IMR-90 (cell line): ENCODE measurements around the gene NUP58. TPM values are rescaled to one million over a fixed set of nuclear protein-coding genes. Genes with fewer than 3 reads are reported as not detected.
A peak's percentile ranks its signal among the peaks of the same experiment; 100 is the strongest.

Experiments
- ATAC-seq: fragments of 200-7000 bp; cut with Tn5 transposase; 2 replicates; pipeline ENCODE4 v1.9.1; 2020; ENCODE audit warnings: low read depth, mild to moderate bottlenecking, moderate library complexity
- BruUV-seq: library from RNA; stranded (reverse); fragments of 400-500 nt; replicated peaks from 2 replicates; lab custom pipeline; 2021; lab: Mats Ljungman, UMichigan
- CTCF ChIA-PET: fragments of 300-600 bp; formaldehyde crosslinking; extraction: SDS; loops from one replicate; lab custom pipeline; 2021; ENCODE audit warnings: antibody characterized with exemption; lab: Yijun Ruan, JAX
- POLR2A ChIA-PET: fragments of 300-600 bp; sonication (Branson Sonifier 250); formaldehyde crosslinking; loops from one replicate; lab custom pipeline; 2022; ENCODE audit warnings: antibody characterized with exemption; ENCODE audit not compliant: unreplicated experiment; lab: Charles Lee
- DNase-seq: peaks from one replicate; pipeline ENCODE4 v3.0.0; 2013
- H2AFZ ChIP-seq: replicated peaks from 2 replicates; pipeline ENCODE3; 2013; ENCODE audit warnings: low read length, mild to moderate bottlenecking; ENCODE audit not compliant: poor library complexity
- H2AK5ac ChIP-seq: 2 replicates; pipeline ENCODE4 v1.6.1; 2013; ENCODE audit warnings: low read depth, low read length, inconsistent platforms
- H2AK9ac ChIP-seq: replicated peaks from 2 replicates; pipeline ENCODE3; 2013; ENCODE audit warnings: mild to moderate bottlenecking, low read depth, low read length, moderate library complexity; ENCODE audit not compliant: poor library complexity
- H2BK120ac ChIP-seq: 2 replicates; pipeline ENCODE4 v1.6.1; 2013; ENCODE audit warnings: low read depth, low read length, inconsistent platforms
- H2BK15ac ChIP-seq: 3 replicates; pipeline ENCODE4 v1.6.1; 2013; ENCODE audit warnings: low read depth, low read length, inconsistent platforms
- H2BK20ac ChIP-seq: 2 replicates; pipeline ENCODE4 v1.6.1; 2013; ENCODE audit warnings: low read depth, mild to moderate bottlenecking, inconsistent platforms, low read length, moderate library complexity
- H2BK5ac ChIP-seq: 2 replicates; pipeline ENCODE4 v1.6.1; 2013; ENCODE audit warnings: mild to moderate bottlenecking, low read depth, low read length, inconsistent platforms; ENCODE audit not compliant: poor library complexity, severe bottlenecking
- H3K14ac ChIP-seq: replicated peaks from 2 replicates; pipeline ENCODE4 v1.6.1; 2013; ENCODE audit warnings: low read depth, low read length, inconsistent platforms
- H3K18ac ChIP-seq: 2 replicates; pipeline ENCODE4 v1.6.1; 2013; ENCODE audit warnings: low read depth, low read length, control low read depth
- H3K23ac ChIP-seq: 2 replicates; pipeline ENCODE4 v1.6.1; 2013; ENCODE audit warnings: low read depth, low read length, inconsistent platforms
- H3K27ac ChIP-seq: 2 replicates; pipeline ENCODE4 v1.5.1; 2013; ENCODE audit warnings: mild to moderate bottlenecking, control low read depth, low read length; ENCODE audit not compliant: insufficient read depth
- H3K27me3 ChIP-seq: 2 replicates; pipeline ENCODE4 v1.6.1; 2013; ENCODE audit warnings: low read length; ENCODE audit not compliant: control insufficient read depth, insufficient read depth
- H3K36me3 ChIP-seq: 2 replicates; pipeline ENCODE4 v1.6.1; 2013; ENCODE audit warnings: low read length, mixed read lengths; ENCODE audit not compliant: control insufficient read depth, insufficient read depth
- H3K4ac ChIP-seq: 2 replicates; pipeline ENCODE4 v1.6.1; 2013; ENCODE audit warnings: low read depth, low read length, inconsistent platforms
- H3K4me1 ChIP-seq: 2 replicates; pipeline ENCODE4 v1.6.1; 2013; ENCODE audit warnings: low read length, mixed read lengths; ENCODE audit not compliant: control insufficient read depth, insufficient read depth
- H3K4me2 ChIP-seq: 2 replicates; pipeline ENCODE4 v1.6.1; 2013; ENCODE audit warnings: low read depth, mild to moderate bottlenecking, control low read depth, low read length, moderate library complexity
- H3K4me3 ChIP-seq: 2 replicates; pipeline ENCODE4 v1.5.1; 2013; ENCODE audit warnings: low read depth, mild to moderate bottlenecking, control low read depth, low read length, moderate library complexity; ENCODE audit not compliant: insufficient read depth
- H3K56ac ChIP-seq: 2 replicates; pipeline ENCODE4 v1.6.1; 2013; ENCODE audit warnings: low read length, inconsistent platforms; ENCODE audit not compliant: insufficient read depth; ENCODE audit errors: extremely low read depth
- H3K79me1 ChIP-seq, 2 experiments: 2 replicates each; pipeline ENCODE4 v1.6.1; 2013; ENCODE audit warnings: low read length in 2 of 2, inconsistent platforms in 1 of 2, low read depth in 1 of 2
- H3K9ac ChIP-seq: 2 replicates; pipeline ENCODE4 v1.6.1; 2013; ENCODE audit warnings: low read depth, low read length, control low read depth
- H3K9me1 ChIP-seq: 2 replicates; pipeline ENCODE4 v1.6.1; 2013; ENCODE audit warnings: low read length, inconsistent platforms; ENCODE audit not compliant: insufficient read depth
- H3K9me3 ChIP-seq: 2 replicates; pipeline ENCODE4 v1.6.1; 2013; ENCODE audit warnings: low read length; ENCODE audit not compliant: control insufficient read depth, insufficient read depth
- H4K20me1 ChIP-seq: 2 replicates; pipeline ENCODE4 v1.6.1; 2013; ENCODE audit warnings: low read length, inconsistent platforms; ENCODE audit not compliant: insufficient read depth
- H4K5ac ChIP-seq: 2 replicates; pipeline ENCODE4 v1.6.1; 2013; ENCODE audit warnings: mild to moderate bottlenecking, low read depth, low read length, control low read depth
- H4K8ac ChIP-seq, 2 experiments: 2 replicates each; pipeline ENCODE4 v1.6.1; 2013; ENCODE audit warnings: low read depth in 2 of 2, low read length in 2 of 2, control low read depth in 1 of 2, inconsistent platforms in 1 of 2
- H4K91ac ChIP-seq: 2 replicates; pipeline ENCODE4 v1.6.1; 2013; ENCODE audit warnings: low read depth, low read length, inconsistent platforms; ENCODE audit not compliant: insufficient read depth
- CEBPB ChIP-seq: IDR thresholded peaks from 2 replicates; pipeline ENCODE4 v1.6.1; 2012; ENCODE audit warnings: low read depth, low read length, improper control_type of control experiment
- CHD1 ChIP-seq: IDR thresholded peaks from 2 replicates; pipeline ENCODE4 v1.6.1; 2012; ENCODE audit warnings: low read depth, low read length, improper control_type of control experiment
- MAFK ChIP-seq: IDR thresholded peaks from 2 replicates; pipeline ENCODE4 v1.6.1; 2012; ENCODE audit warnings: low read depth, low read length, improper control_type of control experiment
- MAZ ChIP-seq: IDR thresholded peaks from 2 replicates; pipeline ENCODE4 v1.6.1; 2012; ENCODE audit warnings: low read depth, mild to moderate bottlenecking, low read length, improper control_type of control experiment, moderate library complexity, borderline replicate concordance
- POLR2A ChIP-seq: IDR thresholded peaks from 2 replicates; pipeline ENCODE4 v1.6.1; 2012; ENCODE audit warnings: mild to moderate bottlenecking, low read depth, low read length
- RAD21 ChIP-seq: IDR thresholded peaks from 2 replicates; pipeline ENCODE4 v1.6.1; 2012; ENCODE audit warnings: low read length, improper control_type of control experiment
- SMC3 ChIP-seq: fragments of 150-350 bp; IDR thresholded peaks from 2 replicates; pipeline ENCODE4 v1.6.1; 2016; ENCODE audit warnings: low read depth, mild to moderate bottlenecking, antibody characterized with exemption, low read length, moderate library complexity
- WGBS, 2 experiments: methylation state at CpG; one replicate each; pipeline versions ENCODE4 v1.1.5 to v1.1.7; 2013; ENCODE audit warnings: missing lambda C conversion rate in 2 of 2; ENCODE audit not compliant: insufficient read length in 1 of 2; ENCODE audit errors: extremely low coverage in 2 of 2; 5-methylcytosine and 5-hydroxymethylcytosine counted together
- dilution Hi-C: fragments of 300-500 bp; cut with HindIII; formaldehyde crosslinking; loops from one replicate; pipeline ENCODE4 v1.14.3; 2018; ENCODE audit warnings: low sequenced_read_pairs; ENCODE audit not compliant: unreplicated experiment
- in situ Hi-C: fragments of 300-500 bp; cut with MboI; formaldehyde crosslinking; loops from 3 replicates; pipeline ENCODE4 v1.14.3; 2019; ENCODE audit warnings: low sequenced_read_pairs, inconsistent platforms, mixed read lengths
- intact Hi-C: fragments of 100-400 bp; cut with micrococcal nuclease; formaldehyde crosslinking; loops from 2 replicates; pipeline ENCODE4 v1.10.0; 2022
- polyA plus RNA-seq, 3 experiments: library from polyadenylated mRNA; depleted of rRNA; stranded (reverse); fragments of >200 nt; gene quantifications; 2 replicates each; pipeline ENCODE4 v1.2.3, GENCODE V29; 2012; ENCODE audit warnings: low replicate concordance in 1 of 3
- total RNA-seq: library from RNA; depleted of rRNA; stranded (reverse); fragments of >200 nt; gene quantifications from 2 replicates; pipeline ENCODE4 v1.2.3, GENCODE V29; 2012
- TF ChIP-seq, protein P1 (sequence below): conservative IDR thresholded peaks from 2 replicates; pipeline ENCODE4 v1.5.1; 2012; ENCODE audit warnings: mild to moderate bottlenecking, low read depth, low read length, improper control_type of control experiment
- TF ChIP-seq, protein P2 (sequence below): fragments of 150-350 bp; IDR thresholded peaks from 2 replicates; pipeline ENCODE4 v1.6.1; 2017; ENCODE audit warnings: mild to moderate bottlenecking, antibody characterized with exemption, low read length, low read depth

NUP58 gene
- total and polyA plus RNA-seq, 2 of the 4 experiments (the other 2 are of a cell fraction), result 29.7 to 50.7 TPM

DNA sequence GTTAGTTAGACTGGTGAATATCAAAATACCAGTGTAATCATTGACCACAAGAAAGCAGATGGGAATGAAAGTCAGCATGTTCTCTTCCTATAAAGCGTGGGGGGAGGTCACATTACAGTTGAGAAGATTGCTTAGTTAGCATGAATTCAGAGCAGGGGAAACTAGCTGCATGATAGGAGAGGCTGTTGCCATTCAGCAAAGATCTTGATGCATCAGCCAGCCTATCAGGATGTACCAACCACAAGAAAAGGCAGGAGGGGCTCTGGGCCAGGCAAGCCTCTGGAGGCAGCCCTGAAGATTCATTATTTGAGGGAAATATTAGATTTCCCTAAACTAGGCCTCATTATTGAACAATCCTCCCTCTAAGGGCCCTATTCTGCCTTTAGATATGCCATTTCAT lies 9.1 kb upstream of the NUP58 start:
- Histone ChIP-seq H3K4me1 (no peaks in the 10 kb centered on the region), H2AK9ac (no peak overlapping the region), H3K23ac (no peak overlapping the region), H3K56ac (no peak overlapping the region), H2AK5ac (no peak overlapping the region), H3K9me1 (no peaks in the 10 kb centered on the region), H3K4ac (no peak overlapping the region), H3K4me3 (no peak overlapping the region), H3K14ac (no peak overlapping the region), H2BK20ac (no peak overlapping the region), H3K36me3 (no peaks in the 10 kb centered on the region), H2BK15ac (no peak overlapping the region), H2AFZ (no peak overlapping the region), H3K4me2 (no peak overlapping the region), H2BK5ac (no peak overlapping the region), H4K20me1 (no peaks in the 10 kb centered on the region), H3K9ac (no peak overlapping the region), H3K27ac (no peak overlapping the region), H3K79me1 (no peaks in the 10 kb centered on the region), H4K91ac (no peak overlapping the region), H4K5ac (no peak overlapping the region), H3K18ac (no peak overlapping the region), H4K8ac (no peak overlapping the region), H3K9me3 (no peaks in the 10 kb centered on the region), H3K27me3 (peaks cover 10% of the 10 kb centered on the region), H2BK120ac (no peak overlapping the region)
- WGBS, 2 experiments, result no CpG with 5 or more reads among the region's 1 CpG
- TF ChIP-seq RAD21 (no peak), POLR2A (no peak), CHD1 (no peak), MAZ (no peak), CEBPB (no peak), SMC3 (no peak), MAFK (peak; percentile 23; the same call in 1 of the 2 replicates)
- TF ChIP-seq, protein P1, sequence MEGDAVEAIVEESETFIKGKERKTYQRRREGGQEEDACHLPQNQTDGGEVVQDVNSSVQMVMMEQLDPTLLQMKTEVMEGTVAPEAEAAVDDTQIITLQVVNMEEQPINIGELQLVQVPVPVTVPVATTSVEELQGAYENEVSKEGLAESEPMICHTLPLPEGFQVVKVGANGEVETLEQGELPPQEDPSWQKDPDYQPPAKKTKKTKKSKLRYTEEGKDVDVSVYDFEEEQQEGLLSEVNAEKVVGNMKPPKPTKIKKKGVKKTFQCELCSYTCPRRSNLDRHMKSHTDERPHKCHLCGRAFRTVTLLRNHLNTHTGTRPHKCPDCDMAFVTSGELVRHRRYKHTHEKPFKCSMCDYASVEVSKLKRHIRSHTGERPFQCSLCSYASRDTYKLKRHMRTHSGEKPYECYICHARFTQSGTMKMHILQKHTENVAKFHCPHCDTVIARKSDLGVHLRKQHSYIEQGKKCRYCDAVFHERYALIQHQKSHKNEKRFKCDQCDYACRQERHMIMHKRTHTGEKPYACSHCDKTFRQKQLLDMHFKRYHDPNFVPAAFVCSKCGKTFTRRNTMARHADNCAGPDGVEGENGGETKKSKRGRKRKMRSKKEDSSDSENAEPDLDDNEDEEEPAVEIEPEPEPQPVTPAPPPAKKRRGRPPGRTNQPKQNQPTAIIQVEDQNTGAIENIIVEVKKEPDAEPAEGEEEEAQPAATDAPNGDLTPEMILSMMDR, result no peak
- TF ChIP-seq, protein P2, sequence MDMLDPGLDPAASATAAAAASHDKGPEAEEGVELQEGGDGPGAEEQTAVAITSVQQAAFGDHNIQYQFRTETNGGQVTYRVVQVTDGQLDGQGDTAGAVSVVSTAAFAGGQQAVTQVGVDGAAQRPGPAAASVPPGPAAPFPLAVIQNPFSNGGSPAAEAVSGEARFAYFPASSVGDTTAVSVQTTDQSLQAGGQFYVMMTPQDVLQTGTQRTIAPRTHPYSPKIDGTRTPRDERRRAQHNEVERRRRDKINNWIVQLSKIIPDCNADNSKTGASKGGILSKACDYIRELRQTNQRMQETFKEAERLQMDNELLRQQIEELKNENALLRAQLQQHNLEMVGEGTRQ, result no peak
- ATAC-seq (no peak), DNase-seq (peak; percentile 47)
- POLR2A ChIA-PET, result no interaction called here
- intact Hi-C loops, result no loop called here
- CTCF ChIA-PET, result no interaction called here
- dilution Hi-C loops, result no loop called here
- in situ Hi-C loops, result no loop called here
- no TSS peak for BruUV-seq
